Liver (tissue), 3 donors: ENCODE measurements around the gene SORCS2.

Experiments
- TAF1 ChIP-seq: conservative IDR thresholded peaks from 2 replicates; pipeline ENCODE4 v1.6.1; 2016; ENCODE audit warnings: antibody characterized with exemption, mild to moderate bottlenecking
- TF ChIP-seq, protein P1 (sequence below): fragments of 150-350 bp; IDR thresholded peaks from 2 replicates; pipeline ENCODE4 v1.5.1; 2017; ENCODE audit warnings: improper control_type of control experiment, low read depth, low read length; ENCODE audit not compliant: missing input control
- donor health status: healthy.
- donor health status: healthy.

DNA sequence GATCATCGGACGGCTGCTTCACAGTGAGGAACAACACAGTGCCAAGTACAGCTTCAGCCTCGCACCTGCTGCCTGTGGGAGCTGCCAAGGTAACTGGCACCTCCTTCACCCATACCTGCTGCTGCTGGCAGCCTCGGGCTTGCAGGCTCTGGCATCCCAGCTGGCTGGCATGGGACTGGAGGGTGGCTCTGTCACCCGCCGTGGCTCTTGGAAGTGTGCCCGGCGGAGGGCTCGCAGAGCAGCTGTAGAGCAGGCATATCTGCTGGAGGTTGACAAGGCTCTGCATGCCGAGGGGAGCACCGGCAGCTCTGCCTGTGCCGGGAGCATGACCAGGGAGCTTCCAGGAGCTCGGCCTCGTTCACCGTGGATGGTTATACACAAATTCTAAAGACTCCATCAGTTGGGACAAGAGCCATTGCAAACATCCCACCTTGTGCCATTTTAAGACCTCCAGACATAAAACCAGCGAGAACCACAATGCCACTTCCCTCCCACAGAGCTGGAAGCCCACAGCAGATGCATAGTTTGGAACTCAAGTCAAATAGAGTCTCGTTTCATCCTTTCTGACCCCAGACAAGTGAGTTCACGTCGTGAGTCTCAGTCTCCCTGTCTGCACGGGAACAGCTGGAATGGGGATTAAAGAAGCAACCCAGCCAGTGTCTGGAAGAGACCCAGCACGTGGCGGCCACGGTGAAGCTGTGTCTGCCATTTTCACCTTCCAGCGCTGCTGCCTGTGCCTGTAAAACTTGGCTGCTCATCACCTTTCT lies 326.7 kb downstream of the SORCS2 start:
- TF ChIP-seq TAF1: no peak
- TF ChIP-seq, protein P1, sequence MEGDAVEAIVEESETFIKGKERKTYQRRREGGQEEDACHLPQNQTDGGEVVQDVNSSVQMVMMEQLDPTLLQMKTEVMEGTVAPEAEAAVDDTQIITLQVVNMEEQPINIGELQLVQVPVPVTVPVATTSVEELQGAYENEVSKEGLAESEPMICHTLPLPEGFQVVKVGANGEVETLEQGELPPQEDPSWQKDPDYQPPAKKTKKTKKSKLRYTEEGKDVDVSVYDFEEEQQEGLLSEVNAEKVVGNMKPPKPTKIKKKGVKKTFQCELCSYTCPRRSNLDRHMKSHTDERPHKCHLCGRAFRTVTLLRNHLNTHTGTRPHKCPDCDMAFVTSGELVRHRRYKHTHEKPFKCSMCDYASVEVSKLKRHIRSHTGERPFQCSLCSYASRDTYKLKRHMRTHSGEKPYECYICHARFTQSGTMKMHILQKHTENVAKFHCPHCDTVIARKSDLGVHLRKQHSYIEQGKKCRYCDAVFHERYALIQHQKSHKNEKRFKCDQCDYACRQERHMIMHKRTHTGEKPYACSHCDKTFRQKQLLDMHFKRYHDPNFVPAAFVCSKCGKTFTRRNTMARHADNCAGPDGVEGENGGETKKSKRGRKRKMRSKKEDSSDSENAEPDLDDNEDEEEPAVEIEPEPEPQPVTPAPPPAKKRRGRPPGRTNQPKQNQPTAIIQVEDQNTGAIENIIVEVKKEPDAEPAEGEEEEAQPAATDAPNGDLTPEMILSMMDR: no peak
